Measurements from ENCODE around the gene KSR1. TPM values are rescaled to one million over a fixed set of nuclear protein-coding genes. Genes with fewer than 3 reads are reported as not detected.
A peak's percentile ranks its signal among the peaks of the same experiment; 100 is the strongest.

The KSR1 gene
- total and polyA plus RNA-seq, 2 of the 4 experiments (the other 2 are of a cell fraction) = 12.5 to 21.9 TPM

DNA sequence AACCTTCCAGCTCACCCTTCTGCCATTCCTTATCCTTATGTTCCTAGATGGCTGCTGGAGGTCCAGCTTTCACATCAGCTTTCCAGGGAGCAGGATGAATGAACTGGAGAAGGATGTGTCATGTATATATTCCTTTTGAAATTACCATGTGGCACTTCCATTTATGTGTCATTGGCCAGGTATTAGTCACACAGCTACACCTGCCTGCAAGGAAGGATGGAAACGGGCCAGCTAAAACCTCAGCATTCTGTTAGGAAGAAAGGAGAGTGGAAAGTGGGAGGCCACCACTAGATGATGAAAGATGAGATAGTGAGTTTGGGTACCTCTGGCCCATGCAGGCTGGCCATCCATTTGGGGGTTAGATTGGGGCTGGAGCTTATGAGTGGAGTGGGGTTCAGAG is 67.5 kb downstream of the KSR1 start:
- no peak overlapping the region for H2BK20ac ChIP-seq (ENCODE audit: low read depth, low read length)
- peaks cover 61% of the 10 kb centered on the region for H4K20me1 ChIP-seq (ENCODE audit: insufficient read depth, low read length)
- ATAC-seq (ENCODE audit: low read depth) = no peak
- H2AFZ ChIP-seq (replicated peaks; ENCODE audit: low read length, poor library complexity) = no peak overlapping the region
- H4K91ac ChIP-seq (ENCODE audit: insufficient read depth, low read depth, low read length) = no peak overlapping the region
- no peak overlapping the region for H3K9ac ChIP-seq (ENCODE audit: low read depth, low read length)
- CTCF ChIA-PET = interaction anchor here (0.7 to 1.3 kb wide), 2 partner anchors 10 to 50 kb away, joined by 3 to 7 read pairs; no protein-coding TSS in a partner anchor
- no peak overlapping the region for H3K27ac ChIP-seq (ENCODE audit: insufficient read depth, low read length)
- POLR2A ChIA-PET (ENCODE audit: unreplicated experiment) = no interaction called here
- no peak overlapping the region for H3K56ac ChIP-seq (ENCODE audit: extremely low read depth, insufficient read depth, low read length)
- BruUV-seq (replicated peaks) = no TSS peak
- no peak overlapping the region for H4K8ac ChIP-seq (ENCODE audit: low read depth in 2 of 2, low read length in 2 of 2)
- no peak overlapping the region for H2BK120ac ChIP-seq (ENCODE audit: low read depth, low read length)
- no peaks in the 10 kb centered on the region for H3K36me3 ChIP-seq (ENCODE audit: control insufficient read depth, insufficient read depth, low read length)
- H3K18ac ChIP-seq (ENCODE audit: low read depth, low read length) = no peak overlapping the region
- in situ Hi-C loops (cut with MboI; ENCODE audit: low sequenced_read_pairs) = no loop called here
- H3K79me1 ChIP-seq (ENCODE audit: low read depth in 1 of 2, low read length in 2 of 2) = peaks cover 37 to 92% of the 10 kb centered on the region in 2 experiments
- no peak overlapping the region for H2BK15ac ChIP-seq (ENCODE audit: low read depth, low read length)
- peak overlapping the region; percentile 9 for H2AK9ac ChIP-seq (replicated peaks; ENCODE audit: low read depth, low read length, poor library complexity)
- H3K9me3 ChIP-seq (ENCODE audit: control insufficient read depth, insufficient read depth, low read length) = no peaks in the 10 kb centered on the region
- no peak overlapping the region for H3K23ac ChIP-seq (ENCODE audit: low read depth, low read length)
- no peak overlapping the region for H2AK5ac ChIP-seq (ENCODE audit: low read depth, low read length)
- H3K4me3 ChIP-seq (ENCODE audit: insufficient read depth, low read depth, low read length) = no peak overlapping the region
- peaks cover 45% of the 10 kb centered on the region for H3K4me1 ChIP-seq (ENCODE audit: control insufficient read depth, insufficient read depth, low read length)
- dilution Hi-C loops (cut with HindIII; ENCODE audit: low sequenced_read_pairs, unreplicated experiment) = no loop called here
- WGBS, 2 experiments (ENCODE audit: extremely low coverage in 2 of 2, insufficient read length in 1 of 2) = 100% methylated on average over 1 of the region's 1 CpG; no CpG with 5 or more reads in 1 of the 2 experiments
- peaks cover 41% of the 10 kb centered on the region for H3K9me1 ChIP-seq (ENCODE audit: insufficient read depth, low read length)
- no peak overlapping the region for H3K4me2 ChIP-seq (ENCODE audit: low read depth, low read length)
- H3K27me3 ChIP-seq (ENCODE audit: control insufficient read depth, insufficient read depth, low read length) = no peaks in the 10 kb centered on the region
- H2BK5ac ChIP-seq (ENCODE audit: low read depth, low read length, poor library complexity, severe bottlenecking) = no peak overlapping the region
- no peak overlapping the region for H4K5ac ChIP-seq (ENCODE audit: low read depth, low read length)
- no peak for DNase-seq
- no peak overlapping the region for H3K14ac ChIP-seq (replicated peaks; ENCODE audit: low read depth, low read length)
- no peak overlapping the region; the same call in 1 of the 2 replicates for H3K4ac ChIP-seq (ENCODE audit: low read depth, low read length)
- intact Hi-C loops (cut with micrococcal nuclease) = no loop called here
- TF ChIP-seq CEBPB (IDR thresholded peaks at IDR 0.05; ENCODE audit: low read depth, low read length) = no peak
- no peak for TF ChIP-seq CHD1 (IDR thresholded peaks at IDR 0.05; ENCODE audit: low read depth, low read length)
- no peak for TF ChIP-seq POLR2A (IDR thresholded peaks at IDR 0.05; ENCODE audit: low read depth, low read length)
- no peak for TF ChIP-seq RCOR1 (IDR thresholded peaks at IDR 0.05; ENCODE audit: insufficient replicate concordance, low read length)
- TF ChIP-seq FOS (IDR thresholded peaks at IDR 0.05; ENCODE audit: low read depth, low read length) = no peak
- no peak for TF ChIP-seq RFX5 (IDR thresholded peaks at IDR 0.05; ENCODE audit: low read depth, low read length)
- TF ChIP-seq SMC3 (IDR thresholded peaks at IDR 0.05; ENCODE audit: low read depth, low read length) = no peak
- TF ChIP-seq USF2 (IDR thresholded peaks at IDR 0.05; ENCODE audit: low read depth, low read length) = no peak
- no peak for TF ChIP-seq MXI1 (IDR thresholded peaks at IDR 0.05; ENCODE audit: borderline replicate concordance, low read depth, low read length)
- TF ChIP-seq, protein P1, sequence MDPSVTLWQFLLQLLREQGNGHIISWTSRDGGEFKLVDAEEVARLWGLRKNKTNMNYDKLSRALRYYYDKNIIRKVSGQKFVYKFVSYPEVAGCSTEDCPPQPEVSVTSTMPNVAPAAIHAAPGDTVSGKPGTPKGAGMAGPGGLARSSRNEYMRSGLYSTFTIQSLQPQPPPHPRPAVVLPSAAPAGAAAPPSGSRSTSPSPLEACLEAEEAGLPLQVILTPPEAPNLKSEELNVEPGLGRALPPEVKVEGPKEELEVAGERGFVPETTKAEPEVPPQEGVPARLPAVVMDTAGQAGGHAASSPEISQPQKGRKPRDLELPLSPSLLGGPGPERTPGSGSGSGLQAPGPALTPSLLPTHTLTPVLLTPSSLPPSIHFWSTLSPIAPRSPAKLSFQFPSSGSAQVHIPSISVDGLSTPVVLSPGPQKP (IDR thresholded peaks at IDR 0.05; ENCODE audit: borderline replicate concordance, low read depth, low read length) = no peak
- TF ChIP-seq MAZ (IDR thresholded peaks at IDR 0.05; ENCODE audit: borderline replicate concordance, low read depth, low read length) = no peak
- TF ChIP-seq CTCF (conservative IDR thresholded peaks at IDR 0.05; ENCODE audit: low read depth, low read length) = no peak
- no peak for TF ChIP-seq RAD21 (IDR thresholded peaks at IDR 0.05; ENCODE audit: low read length)
- TF ChIP-seq MAFK (IDR thresholded peaks at IDR 0.05; ENCODE audit: low read depth, low read length) = no peak
